HG03280 (cell line): ENCODE data around the gene UQCC2.

ENCODE experiments used
- ATAC-seq: cut with Tn5 transposase; IDR thresholded peaks from one replicate; pipeline ENCODE4 v1.9.1; 2021; ENCODE audit warnings: mild to moderate bottlenecking, moderate library complexity; ENCODE audit not compliant: unreplicated experiment

UQCC2 gene

GRCh38 chr6:33708516-33709204 is 2.8 kb downstream of the UQCC2 start:
- no peak for ATAC-seq

DNA sequence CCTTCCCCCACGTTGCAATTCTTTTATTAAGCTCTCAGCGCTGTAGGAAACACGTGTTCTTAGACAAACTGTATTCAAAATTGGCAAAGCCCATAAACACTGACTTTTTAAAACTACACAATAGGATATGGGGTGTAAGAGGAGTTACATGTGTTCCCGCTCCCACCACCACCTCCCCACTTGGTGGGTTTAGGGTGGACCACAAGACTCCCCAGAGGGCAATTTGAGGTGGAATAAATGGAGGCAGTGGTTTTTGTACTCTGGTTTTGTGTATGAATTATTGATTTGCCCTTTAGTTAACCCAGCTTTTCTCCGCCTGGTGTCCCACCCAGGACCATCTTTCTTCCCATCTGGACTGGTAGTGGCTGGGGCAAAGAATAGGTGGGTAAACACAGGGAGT is 3.7 kb downstream of the UQCC2 start:
- ATAC-seq: no peak

GRCh38 chr6:33705955-33706725 is 5.4 kb downstream of the UQCC2 start:
- ATAC-seq: no peak

- no peak for ATAC-seq
Measured at GRCh38 chr6:33705268-33705885, 6.1 kb downstream of the UQCC2 start.

DNA sequence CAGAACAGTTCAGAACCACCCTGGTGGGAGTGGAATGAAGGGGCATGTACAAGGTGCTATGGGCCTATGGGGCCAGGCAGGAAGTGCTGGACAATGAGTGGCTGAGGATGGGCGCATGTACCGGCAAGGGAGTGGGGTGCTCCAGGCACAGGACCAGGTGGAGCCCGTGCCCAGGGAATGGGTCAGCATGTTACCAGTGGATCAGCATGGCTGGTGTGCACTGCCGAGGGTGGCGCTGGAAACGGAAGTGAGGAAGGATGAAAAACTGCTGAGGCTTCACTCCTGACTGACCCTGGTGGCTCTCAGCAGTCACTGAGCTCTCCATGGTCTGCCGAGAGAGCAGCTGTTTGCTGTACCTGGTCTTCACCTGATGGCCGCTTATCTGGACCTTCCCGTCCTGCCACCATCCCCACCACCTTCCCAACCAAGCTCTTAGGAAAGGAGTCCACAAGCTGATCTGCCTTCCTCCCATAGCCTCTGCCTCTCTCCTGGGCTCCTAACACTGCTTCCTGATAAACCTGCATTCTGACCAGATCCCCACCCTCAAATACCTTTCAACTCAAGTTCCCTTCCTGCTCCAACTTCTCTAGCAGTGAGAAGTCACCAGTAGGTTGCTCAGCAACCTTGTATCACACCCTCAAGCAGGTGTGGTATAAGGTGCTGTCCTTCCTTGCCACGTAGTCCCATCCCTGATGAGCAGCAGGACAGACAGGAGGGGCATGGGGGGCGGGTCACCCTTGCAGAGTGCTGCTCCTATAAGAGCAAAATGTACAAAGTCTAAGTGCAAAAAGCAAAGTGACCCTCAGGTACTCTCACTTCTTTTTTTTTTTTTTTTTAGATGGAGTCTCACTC is 7.1 kb downstream of the UQCC2 start:
- ATAC-seq: no peak

DNA sequence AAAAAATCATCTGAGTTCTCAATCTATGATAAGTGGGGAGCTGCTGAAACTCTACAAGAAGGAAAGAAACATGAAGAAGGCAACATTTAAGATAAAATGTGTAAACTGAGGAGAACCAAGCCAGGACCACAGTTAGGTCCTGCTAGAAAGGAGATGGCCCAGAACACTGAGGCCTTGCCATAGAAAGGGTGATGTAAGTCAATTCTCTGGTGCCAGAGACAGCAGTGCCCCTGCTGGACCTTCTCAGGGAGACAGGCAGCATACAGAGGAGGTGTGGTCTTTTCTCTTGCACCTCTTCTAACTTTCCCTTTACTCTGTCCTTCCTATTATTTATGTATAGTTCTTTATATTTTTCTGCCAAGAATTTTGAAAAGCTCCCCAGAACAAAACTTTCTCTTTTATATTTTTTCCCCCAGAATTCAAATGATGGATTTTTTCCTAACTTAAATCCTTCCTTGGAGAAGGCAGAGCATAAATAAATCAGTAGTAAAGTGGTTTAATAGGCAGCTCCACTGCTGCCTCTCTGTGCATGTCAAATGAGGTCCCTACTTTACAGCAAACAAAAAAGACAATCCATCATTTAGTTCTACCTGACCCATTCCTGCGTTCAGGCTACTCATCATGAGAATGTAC is 9.0 kb downstream of the UQCC2 start:
- ATAC-seq: no peak

DNA sequence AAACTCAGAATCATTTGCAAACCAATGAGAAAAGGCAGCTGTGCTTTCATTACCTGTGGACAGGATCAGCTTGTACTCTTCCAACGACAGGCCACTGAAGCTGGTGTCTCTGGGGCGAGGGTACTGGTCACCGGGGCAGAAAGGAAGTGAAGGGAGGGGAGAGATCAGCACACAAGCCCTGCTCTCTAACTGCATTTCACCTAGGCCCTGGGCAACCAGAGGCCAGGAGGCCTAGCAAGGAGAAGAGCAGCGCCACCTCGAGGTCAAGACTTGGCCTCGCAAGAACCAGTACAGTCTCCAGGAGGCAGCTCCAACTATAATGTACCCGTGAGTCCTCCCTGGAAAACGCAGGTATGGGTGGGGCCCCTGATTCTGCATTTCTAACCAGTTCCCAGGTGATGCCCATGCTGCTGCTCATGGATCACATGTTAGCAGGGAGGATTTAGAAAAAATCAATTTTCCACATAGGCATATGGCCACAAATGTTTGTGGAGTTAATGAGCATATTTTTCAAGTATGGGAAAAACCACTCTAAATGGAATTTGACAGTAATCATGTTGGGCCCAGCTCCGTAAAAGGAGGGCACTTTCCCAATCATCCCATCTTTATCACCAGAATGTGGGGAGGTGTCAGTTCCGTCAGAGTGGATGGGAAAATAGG is 11.0 kb downstream of the UQCC2 start:
- ATAC-seq: peak; percentile 67

GRCh38 chr6:33699739-33700138 is 11.8 kb downstream of the UQCC2 start:
- no peak for ATAC-seq

- no peak for ATAC-seq
Measured at GRCh38 chr6:33699131-33699530, 12.4 kb downstream of the UQCC2 start.

- ATAC-seq: no peak
Measured at GRCh38 chr6:33698494-33698893, 13.0 kb downstream of the UQCC2 start.

- ATAC-seq: no peak
Measured at GRCh38 chr6:33697845-33698244, 13.7 kb downstream of the UQCC2 start.

DNA sequence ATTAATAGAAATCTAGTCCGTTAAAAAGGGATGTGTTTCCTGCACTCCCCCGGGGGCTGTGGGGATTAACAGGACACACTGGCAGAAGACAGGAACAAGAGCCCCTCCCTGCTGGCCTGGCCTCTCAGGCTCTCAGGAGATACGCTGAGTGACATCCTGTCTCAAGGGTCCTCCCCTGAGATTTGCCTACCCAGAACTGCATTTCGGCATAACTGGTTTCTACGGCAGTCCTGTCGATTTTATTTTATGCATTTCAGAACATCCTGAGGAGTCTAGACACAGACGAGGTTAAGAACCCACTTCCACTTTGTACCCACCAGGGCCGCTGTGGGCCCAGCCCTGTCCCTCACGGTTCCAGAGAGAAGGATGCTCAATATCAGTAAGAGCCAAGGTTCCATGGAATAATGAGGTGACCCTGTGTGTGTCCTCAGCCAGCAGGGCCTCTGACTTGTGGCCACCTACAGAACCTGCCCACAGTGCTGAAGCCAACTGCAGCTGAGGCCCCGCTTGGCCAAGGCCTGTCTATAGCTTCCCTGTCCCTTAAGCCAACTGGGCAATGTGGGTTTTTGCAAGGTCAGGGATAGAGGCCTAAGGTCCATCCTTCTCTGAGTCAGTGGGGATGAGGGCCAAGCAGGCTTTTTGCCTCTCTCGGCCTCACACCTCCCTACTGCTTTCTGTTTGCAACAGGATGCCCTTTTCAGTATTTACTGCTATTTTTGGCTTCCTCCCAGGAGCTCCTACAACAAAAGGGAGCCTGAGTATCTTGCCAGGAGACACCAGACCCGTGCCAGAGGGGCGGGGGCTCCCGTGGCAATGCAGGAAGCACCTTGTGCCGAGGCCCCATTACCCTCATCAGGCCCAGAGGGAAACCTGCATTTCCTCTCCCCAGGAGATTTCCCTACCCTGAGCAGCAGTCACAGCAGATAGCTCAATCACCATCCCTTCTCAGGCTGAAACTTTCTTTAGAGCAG is 14.7 kb downstream of the UQCC2 start:
- no peak for ATAC-seq

DNA sequence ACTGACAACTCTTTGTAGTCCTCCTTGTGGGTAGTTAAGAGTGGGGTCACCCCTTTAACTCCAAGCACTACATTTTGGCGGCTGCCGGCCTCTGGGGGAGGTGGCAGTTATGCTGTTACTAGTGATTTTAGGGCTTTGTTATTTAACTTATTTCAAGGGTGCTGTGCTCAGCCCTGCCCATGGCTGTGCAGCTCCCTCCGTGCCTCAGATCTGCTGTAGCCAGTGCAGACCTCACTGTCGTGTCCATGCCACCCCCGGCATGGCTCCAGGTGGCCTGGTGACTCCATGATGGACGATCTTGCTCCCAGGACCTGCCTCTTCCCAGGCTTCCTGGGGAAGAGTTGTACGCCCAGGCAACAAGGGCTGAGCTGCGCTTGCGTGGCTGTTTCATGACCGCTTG is 15.4 kb downstream of the UQCC2 start:
- ATAC-seq: no peak

DNA sequence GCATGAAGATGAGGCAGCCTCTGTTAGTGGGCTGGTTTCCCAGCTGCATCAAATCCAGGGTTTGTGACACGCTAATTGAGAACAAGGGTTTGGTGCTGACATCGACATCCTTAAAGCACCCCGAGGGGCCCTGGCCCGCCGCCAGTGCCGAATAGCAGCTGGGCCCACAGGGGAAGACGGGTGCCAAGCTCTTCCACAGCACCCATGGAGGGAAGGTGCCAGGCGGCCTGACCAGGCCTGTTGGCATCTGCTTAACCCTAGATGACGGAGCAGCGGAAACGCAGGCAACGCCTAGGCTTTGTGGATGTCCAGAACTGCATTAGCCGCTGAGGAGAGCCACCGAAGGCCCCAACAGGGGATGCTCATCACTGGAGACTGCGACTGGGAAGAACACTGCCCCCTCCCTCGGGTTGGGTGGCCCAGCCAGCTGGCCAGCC is 16.0 kb downstream of the UQCC2 start:
- ATAC-seq: no peak

DNA sequence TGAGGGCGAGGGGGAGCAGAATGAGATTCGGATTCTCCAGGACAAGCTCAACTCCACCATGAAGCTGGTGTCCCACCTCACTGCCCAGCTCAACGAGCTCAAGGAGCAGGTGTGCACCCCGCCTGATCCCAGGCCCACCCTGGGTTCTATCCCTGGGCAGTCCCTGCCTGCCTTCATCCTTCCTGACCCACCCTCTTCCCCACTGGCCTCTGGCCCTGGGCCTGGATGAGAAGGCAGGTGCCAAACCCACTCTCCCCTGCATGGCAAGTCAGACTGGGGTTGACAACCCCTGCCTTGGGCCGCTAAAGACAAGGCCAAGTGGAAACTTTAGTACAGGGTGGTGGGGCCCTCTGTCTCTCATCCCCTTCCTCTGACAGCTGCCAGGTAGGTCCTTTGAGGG is 16.5 kb downstream of the UQCC2 start:
- ATAC-seq: no peak

- no peak for ATAC-seq
Measured at GRCh38 chr6:33694401-33694931, 17.0 kb downstream of the UQCC2 start.

DNA sequence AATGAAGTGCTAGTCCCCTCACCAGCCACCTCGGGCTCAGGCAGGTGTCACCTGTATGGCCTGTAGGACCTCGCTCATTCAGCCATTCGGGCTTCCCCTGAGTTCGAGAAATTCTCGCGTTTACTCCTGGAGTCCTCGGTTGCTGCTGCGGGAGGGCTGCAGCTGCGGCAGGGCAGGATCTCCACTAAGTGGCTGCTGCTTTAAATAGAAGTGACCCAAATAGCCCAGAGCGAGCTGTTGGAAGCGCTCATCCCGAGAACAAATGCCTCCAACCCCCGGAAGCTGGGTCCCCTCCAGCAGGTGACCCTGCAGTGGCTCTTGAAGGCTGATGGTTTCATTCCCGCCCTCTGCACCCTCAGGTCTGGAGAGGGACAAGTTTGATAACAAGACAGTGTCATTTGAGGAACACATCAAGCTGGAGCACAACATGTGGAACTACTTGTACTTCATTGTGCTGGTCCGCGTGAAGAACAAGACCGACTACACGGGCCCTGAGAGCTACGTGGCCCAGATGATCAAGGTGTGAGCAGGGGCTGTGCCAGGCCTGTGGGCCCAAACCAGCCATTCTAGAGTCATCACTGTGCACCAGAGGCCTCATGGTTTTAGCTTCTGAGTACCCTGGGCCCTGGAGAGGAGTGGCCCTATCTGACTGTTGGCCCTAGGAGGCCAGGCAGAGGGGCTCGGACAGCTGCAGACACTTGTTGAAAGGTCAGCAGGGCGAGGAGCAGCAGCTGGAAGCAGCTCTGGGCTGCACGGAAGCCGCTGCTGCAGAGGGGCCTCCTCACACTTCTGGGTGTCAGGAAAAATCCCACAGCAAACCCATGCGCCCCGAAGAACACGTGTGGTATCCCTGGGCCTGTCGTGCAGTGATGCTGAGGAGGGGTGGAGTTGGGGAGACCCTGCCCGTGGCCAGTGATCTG is 18.1 kb downstream of the UQCC2 start:
- ATAC-seq: no peak

DNA sequence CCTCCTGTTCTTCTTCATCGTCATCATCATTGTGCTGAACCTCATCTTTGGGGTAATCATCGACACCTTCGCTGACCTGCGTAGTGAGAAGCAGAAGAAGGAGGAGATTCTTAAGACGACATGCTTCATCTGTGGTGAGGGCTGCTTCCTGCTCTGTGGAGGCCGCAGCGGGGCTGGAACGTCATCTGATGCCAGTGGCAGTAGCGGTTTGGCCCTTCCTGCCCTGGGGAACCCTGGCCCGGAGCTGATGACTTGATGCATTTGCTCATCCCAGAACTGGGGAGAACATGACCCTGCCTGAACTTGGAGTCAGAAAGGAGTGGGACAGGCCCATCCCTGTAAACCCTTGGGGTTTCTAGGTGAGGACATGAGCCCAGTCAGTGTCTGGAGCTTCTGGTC is 18.7 kb downstream of the UQCC2 start:
- no peak for ATAC-seq
